Skeletal muscle satellite cell (primary cell): ENCODE measurements around the gene PRKCB.

Source experiments
- H3K27me3 ChIP-seq: 2 replicates; pipeline ENCODE4 v1.7.0; 2013; ENCODE audit warnings: low read length; ENCODE audit not compliant: control insufficient read depth, insufficient read depth
- H3K36me3 ChIP-seq: 2 replicates; pipeline ENCODE4 v1.7.0; 2013; ENCODE audit warnings: mild to moderate bottlenecking, control low read depth, low read length; ENCODE audit not compliant: insufficient read depth
- H3K4me1 ChIP-seq: 2 replicates; pipeline ENCODE4 v1.7.0; 2013; ENCODE audit warnings: low read length; ENCODE audit not compliant: control insufficient read depth, insufficient read depth
- H3K4me2 ChIP-seq: 2 replicates; pipeline ENCODE4 v1.7.0; 2013; ENCODE audit warnings: mild to moderate bottlenecking, low read length
- H3K4me3 ChIP-seq: 2 replicates; pipeline ENCODE4 v1.7.0; 2013; ENCODE audit warnings: low read length
- H3K9ac ChIP-seq: 2 replicates; pipeline ENCODE4 v1.7.0; 2013; ENCODE audit warnings: mild to moderate bottlenecking, low read depth, low read length, moderate library complexity
- H3K9me3 ChIP-seq: replicated peaks from 2 replicates; pipeline ENCODE4 v1.7.0; 2013; ENCODE audit warnings: mild to moderate bottlenecking, control low read depth, low read length

Gene PRKCB

GRCh38 chr16:24071666-24072360 is 236.0 kb downstream of the PRKCB start:
- H3K4me2 ChIP-seq: no peak overlapping the region
- H3K4me1 ChIP-seq: no peaks in the 10 kb centered on the region
- H3K9ac ChIP-seq: no peak overlapping the region
- H3K36me3 ChIP-seq: no peaks in the 10 kb centered on the region
- no peaks in the 10 kb centered on the region for H3K27me3 ChIP-seq
- H3K4me3 ChIP-seq: no peak overlapping the region
- peaks cover under 1% of the 10 kb centered on the region for H3K9me3 ChIP-seq

GRCh38 chr16:24073321-24073720 is 237.5 kb downstream of the PRKCB start:
- Histone ChIP-seq H3K4me3 (no peak overlapping the region), H3K27me3 (no peaks in the 10 kb centered on the region), H3K4me2 (no peak overlapping the region), H3K9ac (no peak overlapping the region), H3K36me3 (no peaks in the 10 kb centered on the region), H3K9me3 (peaks cover 3% of the 10 kb centered on the region), H3K4me1 (no peaks in the 10 kb centered on the region)

- H3K4me2 ChIP-seq: no peak overlapping the region
- H3K9me3 ChIP-seq: peaks cover 3% of the 10 kb centered on the region
- H3K27me3 ChIP-seq: no peaks in the 10 kb centered on the region
- no peaks in the 10 kb centered on the region for H3K4me1 ChIP-seq
- no peak overlapping the region for H3K9ac ChIP-seq
- H3K36me3 ChIP-seq: no peaks in the 10 kb centered on the region
- H3K4me3 ChIP-seq: no peak overlapping the region
These were observed 238.8 kb downstream of the PRKCB start for GRCh38 chr16:24074574-24074973.

DNA sequence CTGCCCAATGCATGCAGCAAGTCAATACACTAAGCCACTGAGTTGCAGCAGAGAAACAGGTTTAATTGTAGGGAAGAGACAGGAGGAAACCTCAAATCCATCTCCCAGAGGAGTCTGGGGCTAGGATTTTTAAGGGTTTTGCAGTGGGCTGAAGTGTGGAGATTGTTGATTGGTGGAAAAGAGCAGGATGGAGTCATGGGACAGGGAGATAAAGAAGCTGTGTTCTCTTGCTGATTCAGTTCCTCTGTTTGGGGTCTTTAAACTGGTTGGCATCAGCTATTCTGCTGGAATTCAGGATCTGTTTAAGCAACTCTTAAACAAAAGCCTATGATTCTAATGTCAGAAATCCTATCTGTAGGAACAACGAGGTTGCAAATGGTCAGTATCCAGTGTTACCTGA is 239.5 kb downstream of the PRKCB start:
- Histone ChIP-seq H3K36me3 (no peaks in the 10 kb centered on the region), H3K27me3 (no peaks in the 10 kb centered on the region), H3K4me2 (no peak overlapping the region), H3K4me1 (no peaks in the 10 kb centered on the region), H3K9ac (no peak overlapping the region), H3K4me3 (no peak overlapping the region), H3K9me3 (peaks cover 3% of the 10 kb centered on the region)

- H3K27me3 ChIP-seq: no peaks in the 10 kb centered on the region
- peaks cover 3% of the 10 kb centered on the region for H3K9me3 ChIP-seq
- H3K36me3 ChIP-seq: no peaks in the 10 kb centered on the region
- no peak overlapping the region for H3K4me2 ChIP-seq
- no peak overlapping the region for H3K9ac ChIP-seq
- no peaks in the 10 kb centered on the region for H3K4me1 ChIP-seq
- no peak overlapping the region for H3K4me3 ChIP-seq
These were observed 240.3 kb downstream of the PRKCB start for GRCh38 chr16:24075931-24076716.

GRCh38 chr16:24077292-24077691 is 241.5 kb downstream of the PRKCB start:
- H3K4me1 ChIP-seq: no peaks in the 10 kb centered on the region
- no peak overlapping the region for H3K4me2 ChIP-seq
- H3K27me3 ChIP-seq: no peaks in the 10 kb centered on the region
- H3K36me3 ChIP-seq: no peaks in the 10 kb centered on the region
- H3K9ac ChIP-seq: no peak overlapping the region
- H3K4me3 ChIP-seq: no peak overlapping the region
- peaks cover 3% of the 10 kb centered on the region for H3K9me3 ChIP-seq

DNA sequence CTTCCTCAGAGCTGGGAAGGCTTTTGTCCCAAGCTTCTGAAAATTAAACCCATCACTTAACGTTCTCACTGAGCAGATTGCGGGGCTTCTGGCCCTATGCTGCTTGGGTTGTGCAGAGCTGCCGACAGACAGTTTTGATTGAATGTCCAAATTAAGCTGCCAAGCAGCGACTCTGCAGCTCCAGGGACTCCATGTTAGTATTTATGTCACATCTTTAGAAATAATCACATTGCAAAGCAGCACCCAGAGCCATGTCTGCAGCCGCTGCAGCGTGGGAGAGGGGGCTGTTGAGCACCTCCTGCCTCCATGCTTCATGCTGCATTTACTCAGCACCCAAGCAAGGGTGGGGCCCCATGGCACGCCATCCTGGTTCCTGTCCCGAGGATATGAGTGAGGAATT is 242.2 kb downstream of the PRKCB start:
- Histone ChIP-seq H3K27me3 (no peaks in the 10 kb centered on the region), H3K4me3 (no peak overlapping the region), H3K36me3 (no peaks in the 10 kb centered on the region), H3K4me2 (no peak overlapping the region), H3K4me1 (no peaks in the 10 kb centered on the region), H3K9ac (no peak overlapping the region), H3K9me3 (peaks cover 3% of the 10 kb centered on the region)

DNA sequence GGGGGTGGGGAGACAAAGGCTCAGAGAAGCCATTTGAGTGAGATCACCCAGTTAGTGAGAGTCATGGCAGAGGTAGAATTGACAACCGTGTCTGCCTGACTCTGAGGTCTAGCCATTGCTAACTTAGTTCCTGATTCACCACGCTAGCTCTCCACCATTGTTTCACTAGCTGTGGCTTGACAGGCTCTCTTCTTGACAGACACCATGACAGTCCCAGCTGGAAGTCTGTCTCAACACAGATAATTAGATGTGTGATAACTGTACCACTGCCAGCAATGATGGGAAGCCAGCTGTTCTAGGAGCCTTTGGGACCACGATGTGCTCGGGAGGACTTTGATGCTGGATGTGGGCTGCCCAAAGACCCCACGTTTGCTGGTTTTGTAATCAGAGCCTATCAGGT is 249.9 kb downstream of the PRKCB start:
- Histone ChIP-seq H3K9ac (no peak overlapping the region), H3K27me3 (no peaks in the 10 kb centered on the region), H3K4me3 (no peak overlapping the region), H3K4me1 (no peaks in the 10 kb centered on the region), H3K4me2 (no peak overlapping the region), H3K36me3 (no peaks in the 10 kb centered on the region), H3K9me3 (no peaks in the 10 kb centered on the region)

- Histone ChIP-seq H3K4me2 (no peak overlapping the region), H3K36me3 (no peaks in the 10 kb centered on the region), H3K4me3 (no peak overlapping the region), H3K9me3 (peaks cover 3% of the 10 kb centered on the region), H3K9ac (no peak overlapping the region), H3K4me1 (no peaks in the 10 kb centered on the region), H3K27me3 (no peaks in the 10 kb centered on the region)
These were observed 252.2 kb downstream of the PRKCB start for GRCh38 chr16:24087891-24088410.

DNA sequence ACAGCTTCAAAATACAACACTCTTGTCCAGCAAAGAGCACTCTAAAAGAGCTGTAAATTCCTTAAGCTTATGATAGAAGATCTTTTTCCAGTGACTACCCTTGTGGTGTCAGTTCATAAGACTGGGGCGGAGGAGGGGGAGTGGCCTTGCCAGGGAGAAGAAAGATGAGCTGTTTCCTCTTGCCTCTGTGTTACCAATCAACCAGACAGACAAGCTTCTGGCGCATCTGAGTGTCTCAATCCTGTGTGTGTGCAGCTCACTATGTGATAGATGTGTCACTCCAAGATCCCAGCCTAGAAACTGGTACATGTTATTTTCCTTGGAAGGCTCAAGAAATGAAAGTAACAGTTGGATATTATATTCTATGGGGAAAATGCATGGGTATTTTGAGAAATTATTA is 253.0 kb downstream of the PRKCB start:
- Histone ChIP-seq H3K27me3 (no peaks in the 10 kb centered on the region), H3K36me3 (no peaks in the 10 kb centered on the region), H3K4me3 (no peak overlapping the region)

DNA sequence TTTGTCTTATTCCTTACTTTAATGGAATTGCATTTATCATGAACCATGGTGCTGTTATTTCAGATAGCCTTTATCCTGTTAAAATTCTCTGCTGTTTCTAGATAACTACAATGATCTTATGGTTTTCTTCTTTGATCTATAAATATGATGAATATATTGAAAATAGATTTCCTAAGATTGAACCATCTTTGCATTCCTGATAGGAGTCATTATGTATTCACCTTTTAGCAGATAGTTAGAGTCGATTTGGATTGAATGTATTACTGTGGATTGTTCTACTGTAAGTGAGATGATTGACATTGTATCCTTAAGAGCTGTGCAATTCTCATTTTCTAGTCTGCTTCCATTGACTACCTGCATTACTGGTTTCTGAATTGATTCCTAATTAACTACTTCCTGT is 255.3 kb downstream of the PRKCB start:
- H3K9me3 ChIP-seq: peaks cover 3% of the 10 kb centered on the region
- no peak overlapping the region for H3K4me2 ChIP-seq
- no peak overlapping the region for H3K4me3 ChIP-seq
- H3K4me1 ChIP-seq: no peaks in the 10 kb centered on the region
- no peak overlapping the region for H3K9ac ChIP-seq
- no peaks in the 10 kb centered on the region for H3K36me3 ChIP-seq
- H3K27me3 ChIP-seq: no peaks in the 10 kb centered on the region

More for the DNA sequence above, 253.0 kb downstream of the PRKCB start:
- Histone ChIP-seq H3K9ac (no peak overlapping the region), H3K4me1 (no peaks in the 10 kb centered on the region), H3K9me3 (peaks cover 3% of the 10 kb centered on the region), H3K4me2 (no peak overlapping the region)
